Measurements from ENCODE around the gene FANCE. TPM values are rescaled to one million over a fixed set of nuclear protein-coding genes. Genes with fewer than 3 reads are reported as not detected.
A peak's percentile ranks its signal among the peaks of the same experiment; 100 is the strongest.

The FANCE gene
- polyA plus RNA-seq, 4 donors = 1.6 to 10.3 (median 3.1) TPM

DNA sequence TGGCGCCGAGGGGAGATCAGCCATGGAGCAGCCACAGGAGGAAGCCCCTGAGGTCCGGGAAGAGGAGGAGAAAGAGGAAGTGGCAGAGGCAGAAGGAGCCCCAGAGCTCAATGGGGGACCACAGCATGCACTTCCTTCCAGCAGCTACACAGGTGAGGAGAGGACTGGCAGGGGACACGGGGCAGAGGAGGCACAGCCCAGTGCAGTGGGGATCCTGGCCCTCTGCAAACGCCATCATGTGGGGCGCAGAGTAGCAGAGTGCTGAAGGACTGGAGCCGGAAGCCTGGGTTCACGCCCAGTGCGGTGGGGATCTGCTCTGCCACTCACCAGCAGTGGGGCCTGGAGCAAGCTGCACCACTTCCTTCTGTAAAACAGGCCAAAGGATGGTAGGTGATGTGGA, 41.1 kb upstream of the FANCE start:
- no peaks in the 10 kb centered on the region for H3K9me3 ChIP-seq (ENCODE audit: control insufficient read depth in 2 of 2, insufficient read depth in 1 of 2, low read depth in 1 of 2, low read length in 1 of 2)
- H3K27ac ChIP-seq (ENCODE audit: low read depth in 1 of 3, low read length in 2 of 3) = no peak overlapping the region
- WGBS, 3 donors = 71 to 80% (median 79%) methylated on average over 9 of the region's 9 CpGs
- FAIRE-seq = no peak
- no peak overlapping the region for H3K4me3 ChIP-seq (ENCODE audit: low read depth in 1 of 3, low read length in 3 of 3)
- H3K27me3 ChIP-seq (ENCODE audit: control insufficient read depth in 3 of 3, insufficient read depth in 3 of 3, low read length in 3 of 3) = no peaks in the 10 kb centered on the region
- H3K4me1 ChIP-seq (ENCODE audit: control insufficient read depth in 3 of 3, insufficient read depth in 2 of 3, low read depth in 1 of 3, low read length in 2 of 3) = peaks cover 0 to 6% (median 0%) of the 10 kb centered on the region in 3 donors
- peaks cover 0 to 48% (median 1%) of the 10 kb centered on the region in 3 donors for H3K36me3 ChIP-seq (ENCODE audit: control insufficient read depth in 3 of 3, insufficient read depth in 2 of 3, low read depth in 1 of 3, low read length in 3 of 3)
- no peak for DNase-seq

DNA sequence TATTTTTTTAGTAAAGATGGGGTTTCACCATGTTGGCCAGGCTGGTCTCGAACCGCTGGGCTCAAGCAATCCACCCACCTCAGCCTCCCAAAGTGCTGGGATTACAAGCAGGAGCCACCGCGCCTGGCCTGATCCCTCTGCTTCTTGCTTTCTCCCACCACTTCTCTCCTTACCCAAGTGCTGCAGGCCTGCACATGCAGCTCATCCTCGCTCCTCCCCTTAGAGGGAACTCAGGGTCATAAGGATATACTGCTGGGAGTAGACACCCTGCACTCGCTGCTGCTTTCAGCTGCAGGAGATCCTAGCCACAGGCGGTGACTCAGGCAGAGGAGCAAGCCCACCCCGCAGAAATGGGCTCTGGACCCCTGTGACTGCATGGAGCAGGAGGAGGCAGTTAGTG, 40.0 kb upstream of the FANCE start:
- peaks cover 0 to 6% (median 0%) of the 10 kb centered on the region in 3 donors for H3K4me1 ChIP-seq (ENCODE audit: control insufficient read depth in 3 of 3, insufficient read depth in 2 of 3, low read depth in 1 of 3, low read length in 2 of 3)
- H3K9me3 ChIP-seq (ENCODE audit: control insufficient read depth in 2 of 2, insufficient read depth in 1 of 2, low read depth in 1 of 2, low read length in 1 of 2) = no peaks in the 10 kb centered on the region
- H3K36me3 ChIP-seq (ENCODE audit: control insufficient read depth in 3 of 3, insufficient read depth in 2 of 3, low read depth in 1 of 3, low read length in 3 of 3) = peaks cover 0 to 53% (median 1%) of the 10 kb centered on the region in 3 donors
- H3K4me3 ChIP-seq (ENCODE audit: low read depth in 1 of 3, low read length in 3 of 3) = no peak overlapping the region
- WGBS, 3 donors = 87 to 96% (median 93%) methylated on average over 8 of the region's 8 CpGs
- FAIRE-seq = no peak
- H3K27me3 ChIP-seq (ENCODE audit: control insufficient read depth in 3 of 3, insufficient read depth in 3 of 3, low read length in 3 of 3) = no peaks in the 10 kb centered on the region
- no peak for DNase-seq
- no peak overlapping the region for H3K27ac ChIP-seq (ENCODE audit: low read depth in 1 of 3, low read length in 2 of 3)

DNA sequence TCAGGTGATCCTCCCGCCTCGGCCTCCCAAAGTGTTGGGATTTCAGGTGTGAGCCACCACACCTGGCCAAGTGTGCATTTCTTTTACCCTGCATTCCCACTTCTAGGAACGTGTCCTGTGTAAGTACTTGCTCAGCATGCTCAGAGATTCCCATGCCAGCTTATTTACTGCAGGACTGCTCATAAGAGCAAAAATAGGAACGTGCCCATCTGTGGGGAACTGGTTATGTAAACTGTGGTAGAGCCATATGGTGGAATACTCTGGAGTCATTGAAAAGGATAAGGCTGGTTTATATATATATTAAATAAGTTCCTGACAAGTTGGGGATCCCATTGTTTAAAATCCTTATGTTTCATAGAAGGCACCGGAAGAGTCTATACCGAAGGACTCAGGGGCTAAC, 38.2 kb upstream of the FANCE start:
- H3K9me3 ChIP-seq (ENCODE audit: control insufficient read depth in 2 of 2, insufficient read depth in 1 of 2, low read depth in 1 of 2, low read length in 1 of 2) = no peaks in the 10 kb centered on the region
- FAIRE-seq (no peak), DNase-seq (no peak)
- WGBS, 3 donors = 94 to 97% (median 94%) methylated on average over 6 of the region's 6 CpGs
- H3K36me3 ChIP-seq (ENCODE audit: control insufficient read depth in 3 of 3, insufficient read depth in 2 of 3, low read depth in 1 of 3, low read length in 3 of 3) = peaks cover 0 to 68% (median 1%) of the 10 kb centered on the region in 3 donors
- H3K27ac ChIP-seq (ENCODE audit: low read depth in 1 of 3, low read length in 2 of 3) = no peak overlapping the region
- H3K4me3 ChIP-seq (ENCODE audit: low read depth in 1 of 3, low read length in 3 of 3) = no peak overlapping the region
- peaks cover 1 to 18% (median 2%) of the 10 kb centered on the region in 3 donors for H3K4me1 ChIP-seq (ENCODE audit: control insufficient read depth in 3 of 3, insufficient read depth in 2 of 3, low read depth in 1 of 3, low read length in 2 of 3)
- H3K27me3 ChIP-seq (ENCODE audit: control insufficient read depth in 3 of 3, insufficient read depth in 3 of 3, low read length in 3 of 3) = no peaks in the 10 kb centered on the region

DNA sequence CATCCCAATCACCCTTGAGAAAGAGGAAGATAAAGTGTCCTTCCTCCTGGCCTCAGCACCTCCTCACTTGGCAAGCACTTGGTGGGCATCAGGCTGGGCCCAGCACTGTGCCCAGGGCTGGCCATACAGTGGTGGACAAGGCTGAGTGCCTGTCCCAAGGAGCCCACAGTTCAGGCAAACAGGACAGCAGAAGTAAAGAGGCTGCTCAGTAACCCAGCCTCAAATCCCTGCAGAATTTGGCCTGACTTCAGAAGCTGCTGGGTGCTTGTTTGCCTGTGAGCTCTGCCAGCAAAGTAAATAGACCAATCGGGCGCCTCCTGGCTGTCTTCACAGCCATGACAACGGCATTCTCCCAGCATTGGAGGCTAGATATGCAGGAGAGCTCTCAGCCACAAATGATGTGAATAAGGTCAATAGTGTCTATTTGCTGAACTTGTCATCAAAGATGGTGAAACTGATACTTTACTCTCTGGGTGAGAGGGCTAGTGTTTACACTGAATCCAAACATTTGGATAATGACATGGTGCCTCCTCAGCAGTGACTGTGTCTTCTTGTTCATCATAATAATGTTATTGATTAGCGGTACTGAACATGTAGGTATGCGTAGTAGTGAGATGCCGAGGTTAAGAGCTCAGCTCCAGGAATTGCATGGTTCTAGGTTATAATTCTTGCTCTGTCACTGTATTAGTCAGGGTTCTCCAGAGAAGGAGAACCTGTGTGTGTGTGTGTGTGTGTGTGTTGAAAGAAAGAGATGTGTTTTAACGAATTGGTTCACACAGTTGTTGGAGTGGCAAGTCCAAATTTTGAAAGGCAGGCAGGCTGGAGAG, 36.9 kb upstream of the FANCE start:
- Histone ChIP-seq H3K27me3 (ENCODE audit: control insufficient read depth in 3 of 3, insufficient read depth in 3 of 3, low read length in 3 of 3) (no peaks in the 10 kb centered on the region), H3K4me1 (ENCODE audit: control insufficient read depth in 3 of 3, insufficient read depth in 2 of 3, low read depth in 1 of 3, low read length in 2 of 3) (peaks cover 3 to 28% (median 7%) of the 10 kb centered on the region in 3 donors), H3K36me3 (ENCODE audit: control insufficient read depth in 3 of 3, insufficient read depth in 2 of 3, low read depth in 1 of 3, low read length in 3 of 3) (peaks cover 0 to 75% (median 1%) of the 10 kb centered on the region in 3 donors), H3K9me3 (ENCODE audit: control insufficient read depth in 2 of 2, insufficient read depth in 1 of 2, low read depth in 1 of 2, low read length in 1 of 2) (no peaks in the 10 kb centered on the region), H3K27ac (ENCODE audit: low read depth in 1 of 3, low read length in 2 of 3) (no peak overlapping the region), H3K4me3 (ENCODE audit: low read depth in 1 of 3, low read length in 3 of 3) (no peak overlapping the region)
- FAIRE-seq = no peak
- WGBS, 3 donors = 42 to 58% (median 49%) methylated on average over 7 of the region's 7 CpGs
- DNase-seq = peak; percentile 74 to 76

DNA sequence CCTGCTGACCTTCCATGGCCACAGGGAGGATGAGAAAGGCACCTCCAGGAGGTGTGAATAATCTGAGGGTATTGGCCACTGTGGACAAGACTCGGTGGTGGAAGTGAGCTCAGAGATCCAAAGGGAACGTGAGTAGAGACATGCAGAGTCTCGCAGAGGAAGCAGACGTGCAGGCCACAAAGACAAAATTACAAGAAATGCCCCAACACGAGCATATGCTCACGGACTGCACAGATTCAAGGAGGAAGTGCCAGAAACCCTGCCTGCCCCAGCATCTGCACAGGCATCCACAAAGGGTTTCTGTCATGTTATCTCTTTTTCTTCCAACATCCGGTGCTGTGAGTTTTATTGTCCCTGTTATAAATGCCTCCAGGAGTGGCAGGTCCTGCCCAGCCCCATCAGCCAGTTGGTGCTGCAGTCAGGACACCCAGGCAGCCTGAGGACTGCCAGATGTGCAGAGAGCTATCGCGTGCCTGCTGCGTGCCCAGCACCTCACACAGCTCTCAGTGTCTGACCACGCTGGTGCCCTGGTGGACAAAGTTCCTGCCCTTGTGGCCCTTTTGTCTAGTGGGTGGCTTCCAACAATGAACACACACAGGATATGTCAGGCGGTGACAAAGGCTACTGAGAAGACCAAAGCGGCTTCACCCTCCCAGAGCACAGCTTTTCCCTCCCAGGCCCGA, 34.0 kb upstream of the FANCE start:
- Histone ChIP-seq H3K4me1 (ENCODE audit: control insufficient read depth in 3 of 3, insufficient read depth in 2 of 3, low read depth in 1 of 3, low read length in 2 of 3) (peaks cover 3 to 28% (median 7%) of the 10 kb centered on the region in 3 donors), H3K4me3 (ENCODE audit: low read depth in 1 of 3, low read length in 3 of 3) (no peak overlapping the region), H3K36me3 (ENCODE audit: control insufficient read depth in 3 of 3, insufficient read depth in 2 of 3, low read depth in 1 of 3, low read length in 3 of 3) (peaks cover 4 to 63% (median 6%) of the 10 kb centered on the region in 3 donors), H3K27me3 (ENCODE audit: control insufficient read depth in 3 of 3, insufficient read depth in 3 of 3, low read length in 3 of 3) (no peaks in the 10 kb centered on the region), H3K9me3 (ENCODE audit: control insufficient read depth in 2 of 2, insufficient read depth in 1 of 2, low read depth in 1 of 2, low read length in 1 of 2) (no peaks in the 10 kb centered on the region), H3K27ac (ENCODE audit: low read depth in 1 of 3, low read length in 2 of 3) (peak overlapping the region in 2 of 3 donors; percentile 33 to 51)
- FAIRE-seq = no peak
- WGBS, 3 donors = 29 to 62% (median 38%) methylated on average over 14 of the region's 14 CpGs
- DNase-seq = peak; percentile 62 to 76

DNA sequence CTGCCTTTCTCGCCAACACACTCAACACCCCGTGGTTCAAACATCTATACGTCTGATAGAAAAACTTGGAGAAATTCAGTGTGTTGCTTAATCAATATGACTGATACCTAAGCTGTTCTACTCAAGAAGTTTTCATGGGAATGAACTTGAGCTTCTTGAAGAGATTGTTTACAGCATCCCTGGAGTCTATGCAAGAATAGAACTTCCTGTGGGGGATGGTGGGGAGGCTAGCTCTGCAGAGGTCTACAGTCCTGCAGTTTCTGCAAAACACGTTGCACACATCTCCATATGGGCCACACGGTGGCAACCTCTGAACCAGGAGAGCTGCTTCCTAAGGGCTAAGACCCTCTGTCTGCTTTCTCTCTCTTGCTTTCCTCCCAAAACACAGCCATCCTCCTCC, 32.7 kb upstream of the FANCE start:
- H3K27ac ChIP-seq (ENCODE audit: low read depth in 1 of 3, low read length in 2 of 3) = peak overlapping the region in 1 of 3 donors; percentile 16
- peak in 1 of 2 donors; percentile 42 for DNase-seq

DNA sequence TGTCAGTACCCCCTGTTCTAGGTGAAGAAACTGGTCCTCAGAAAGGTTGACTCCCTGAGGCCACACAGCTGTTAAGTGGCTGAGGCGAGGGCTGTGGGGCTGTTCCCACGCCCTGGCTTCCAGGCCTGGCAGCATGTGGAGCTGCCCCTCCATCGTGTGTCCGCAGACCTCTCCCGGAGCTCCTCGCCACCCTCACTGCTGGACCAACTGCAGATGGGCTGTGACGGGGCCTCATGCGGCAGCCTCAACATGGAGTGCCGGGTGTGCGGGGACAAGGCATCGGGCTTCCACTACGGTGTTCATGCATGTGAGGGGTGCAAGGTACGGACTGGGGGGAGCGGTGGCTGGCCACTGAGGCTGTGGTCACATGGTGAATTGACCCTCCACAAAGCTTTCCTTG, 32.2 kb upstream of the FANCE start:
- no peak for DNase-seq
- Histone ChIP-seq H3K36me3 (ENCODE audit: control insufficient read depth in 3 of 3, insufficient read depth in 2 of 3, low read depth in 1 of 3, low read length in 3 of 3) (peaks cover 11 to 66% (median 12%) of the 10 kb centered on the region in 3 donors), H3K9me3 (ENCODE audit: control insufficient read depth in 2 of 2, insufficient read depth in 1 of 2, low read depth in 1 of 2, low read length in 1 of 2) (no peaks in the 10 kb centered on the region), H3K27ac (ENCODE audit: low read depth in 1 of 3, low read length in 2 of 3) (peak overlapping the region in 1 of 3 donors; percentile 16), H3K4me1 (ENCODE audit: control insufficient read depth in 3 of 3, insufficient read depth in 2 of 3, low read depth in 1 of 3, low read length in 2 of 3) (peaks cover 3 to 26% (median 7%) of the 10 kb centered on the region in 3 donors), H3K4me3 (ENCODE audit: low read depth in 1 of 3, low read length in 3 of 3) (no peak overlapping the region), H3K27me3 (ENCODE audit: control insufficient read depth in 3 of 3, insufficient read depth in 3 of 3, low read length in 3 of 3) (no peaks in the 10 kb centered on the region)
- FAIRE-seq = no peak
- 95 to 98% (median 96%) methylated on average over 14 of the region's 14 CpGs for WGBS, 3 donors

More for the DNA sequence above, 32.7 kb upstream of the FANCE start:
- Histone ChIP-seq H3K4me3 (ENCODE audit: low read depth in 1 of 3, low read length in 3 of 3) (no peak overlapping the region), H3K9me3 (ENCODE audit: control insufficient read depth in 2 of 2, insufficient read depth in 1 of 2, low read depth in 1 of 2, low read length in 1 of 2) (no peaks in the 10 kb centered on the region), H3K27me3 (ENCODE audit: control insufficient read depth in 3 of 3, insufficient read depth in 3 of 3, low read length in 3 of 3) (no peaks in the 10 kb centered on the region), H3K36me3 (ENCODE audit: control insufficient read depth in 3 of 3, insufficient read depth in 2 of 3, low read depth in 1 of 3, low read length in 3 of 3) (peaks cover 11 to 66% (median 12%) of the 10 kb centered on the region in 3 donors), H3K4me1 (ENCODE audit: control insufficient read depth in 3 of 3, insufficient read depth in 2 of 3, low read depth in 1 of 3, low read length in 2 of 3) (peaks cover 3 to 28% (median 7%) of the 10 kb centered on the region in 3 donors)
- WGBS, 3 donors = 54 to 75% (median 64%) methylated on average over 5 of the region's 5 CpGs
- FAIRE-seq = no peak

DNA sequence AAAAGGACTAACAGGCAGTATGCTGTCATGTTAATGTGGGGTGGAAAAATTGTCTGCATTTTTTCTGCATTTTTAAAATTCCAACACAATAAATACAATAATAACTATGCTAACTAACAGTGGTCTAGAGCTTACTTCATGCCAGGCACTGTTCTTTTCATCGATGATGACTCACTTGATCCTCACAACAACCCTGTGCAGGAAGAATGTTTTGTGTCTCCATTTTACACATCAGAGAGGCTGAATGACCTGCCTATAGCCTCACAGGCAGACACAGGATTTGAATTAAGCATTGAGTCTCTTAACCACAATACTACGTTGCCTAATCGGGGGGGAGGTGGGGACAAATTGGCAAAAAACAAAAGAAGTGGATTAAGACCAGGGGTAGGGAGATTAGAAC, 26.9 kb upstream of the FANCE start:
- Histone ChIP-seq H3K27ac (ENCODE audit: low read depth in 1 of 3, low read length in 2 of 3) (no peak overlapping the region), H3K9me3 (ENCODE audit: control insufficient read depth in 2 of 2, insufficient read depth in 1 of 2, low read depth in 1 of 2, low read length in 1 of 2) (peaks cover 0 to 22% of the 10 kb centered on the region in 2 donors), H3K4me3 (ENCODE audit: low read depth in 1 of 3, low read length in 3 of 3) (no peak overlapping the region), H3K27me3 (ENCODE audit: control insufficient read depth in 3 of 3, insufficient read depth in 3 of 3, low read length in 3 of 3) (no peaks in the 10 kb centered on the region), H3K4me1 (ENCODE audit: control insufficient read depth in 3 of 3, insufficient read depth in 2 of 3, low read depth in 1 of 3, low read length in 2 of 3) (no peaks in the 10 kb centered on the region), H3K36me3 (ENCODE audit: control insufficient read depth in 3 of 3, insufficient read depth in 2 of 3, low read depth in 1 of 3, low read length in 3 of 3) (peaks cover 11 to 65% (median 15%) of the 10 kb centered on the region in 3 donors)
- DNase-seq = no peak
- no peak for FAIRE-seq
- 73 to 92% (median 89%) methylated on average over 3 of the region's 3 CpGs for whole genome bisulfite sequencing, 3 donors
